Measurements from ENCODE around the gene TOPBP1. TPM values are rescaled to one million over a fixed set of nuclear protein-coding genes. Genes with fewer than 3 reads are reported as not detected.

TOPBP1 gene
- polyA plus RNA-seq, 1 donor (not counting 4 experiments of a cell fraction or from before 2014, with no cell fraction given) = 26.1 TPM

DNA sequence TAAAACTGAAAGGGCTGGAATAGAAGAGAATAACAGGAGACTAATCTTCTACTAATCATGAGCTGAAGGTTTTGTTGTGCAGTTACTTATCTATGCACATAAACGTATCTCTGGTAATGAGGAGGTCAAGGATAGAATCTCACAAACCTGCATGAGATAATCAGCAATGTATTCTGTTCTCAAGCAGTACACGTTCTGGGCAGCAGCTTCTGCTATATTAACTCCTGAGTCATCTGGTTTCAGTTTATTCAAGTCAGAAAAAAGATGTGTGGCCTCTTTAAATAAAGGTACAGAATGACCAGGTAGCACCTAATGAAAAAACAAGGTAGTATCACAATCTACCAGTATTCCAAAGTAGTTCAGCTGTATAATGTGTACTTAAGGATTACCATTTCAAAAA is 53.4 kb downstream of the TOPBP1 start:
- dilution Hi-C loops (cut with MboI; ENCODE audit: extremely low pct_ligation_motif_present, low sequenced_read_pairs) = no loop called here
- H4K20me1 ChIP-seq (ENCODE audit: control insufficient read depth, extremely low read depth, insufficient read depth, low read length) = no peaks in the 10 kb centered on the region
- H3K79me2 ChIP-seq (ENCODE audit: control insufficient read depth, insufficient read depth, low read length) = no peaks in the 10 kb centered on the region
- H3K9ac ChIP-seq (ENCODE audit: control insufficient read depth, extremely low read depth, insufficient read depth, low read length) = no peak overlapping the region
- H3K27me3 ChIP-seq (ENCODE audit: control insufficient read depth, extremely low read depth, insufficient read depth, low read length) = no peaks in the 10 kb centered on the region
- no peak overlapping the region for H3K27ac ChIP-seq (ENCODE audit: control insufficient read depth, insufficient read depth, low read length)
- no peak overlapping the region for H3K4me2 ChIP-seq (ENCODE audit: control insufficient read depth, extremely low read depth, insufficient read depth, low read depth, low read length)
- no peak for DNase-seq (ENCODE audit: low read depth, low spot score)
- H3K36me3 ChIP-seq (ENCODE audit: control insufficient read depth in 2 of 2, extremely low read depth in 1 of 2, insufficient read depth in 2 of 2, low read length in 2 of 2) = peaks cover 1 to 4% of the 10 kb centered on the region in 2 experiments
- no peaks in the 10 kb centered on the region for H3K4me1 ChIP-seq (ENCODE audit: control insufficient read depth, extremely low read depth, insufficient read depth, low read length)
- H3K9me1 ChIP-seq (ENCODE audit: control insufficient read depth, extremely low read depth, insufficient read depth, low read length) = no peaks in the 10 kb centered on the region
- H2AFZ ChIP-seq (ENCODE audit: control insufficient read depth, low read length) = no peak overlapping the region
- H3K9me3 ChIP-seq (ENCODE audit: control insufficient read depth, low read depth, low read length) = no peaks in the 10 kb centered on the region
- TF ChIP-seq EZH2 (IDR thresholded peaks at IDR 0.05; ENCODE audit: low read length) = no peak
- TF ChIP-seq, protein P1, sequence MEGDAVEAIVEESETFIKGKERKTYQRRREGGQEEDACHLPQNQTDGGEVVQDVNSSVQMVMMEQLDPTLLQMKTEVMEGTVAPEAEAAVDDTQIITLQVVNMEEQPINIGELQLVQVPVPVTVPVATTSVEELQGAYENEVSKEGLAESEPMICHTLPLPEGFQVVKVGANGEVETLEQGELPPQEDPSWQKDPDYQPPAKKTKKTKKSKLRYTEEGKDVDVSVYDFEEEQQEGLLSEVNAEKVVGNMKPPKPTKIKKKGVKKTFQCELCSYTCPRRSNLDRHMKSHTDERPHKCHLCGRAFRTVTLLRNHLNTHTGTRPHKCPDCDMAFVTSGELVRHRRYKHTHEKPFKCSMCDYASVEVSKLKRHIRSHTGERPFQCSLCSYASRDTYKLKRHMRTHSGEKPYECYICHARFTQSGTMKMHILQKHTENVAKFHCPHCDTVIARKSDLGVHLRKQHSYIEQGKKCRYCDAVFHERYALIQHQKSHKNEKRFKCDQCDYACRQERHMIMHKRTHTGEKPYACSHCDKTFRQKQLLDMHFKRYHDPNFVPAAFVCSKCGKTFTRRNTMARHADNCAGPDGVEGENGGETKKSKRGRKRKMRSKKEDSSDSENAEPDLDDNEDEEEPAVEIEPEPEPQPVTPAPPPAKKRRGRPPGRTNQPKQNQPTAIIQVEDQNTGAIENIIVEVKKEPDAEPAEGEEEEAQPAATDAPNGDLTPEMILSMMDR (optimal IDR thresholded peaks at IDR 0.05 in 1 of 3, IDR thresholded peaks at IDR 0.05 in 1 of 3, conservative IDR thresholded peaks at IDR 0.05 in 1 of 3; ENCODE audit: extremely low read depth in 1 of 3, insufficient read depth in 2 of 3, low read length in 3 of 3) = no peak
- no peak overlapping the region for H3K4me3 ChIP-seq (ENCODE audit: control insufficient read depth in 2 of 3, extremely low read depth in 1 of 3, insufficient read depth in 2 of 3, low read depth in 1 of 3, low read length in 3 of 3)
- FAIRE-seq = no peak

DNA sequence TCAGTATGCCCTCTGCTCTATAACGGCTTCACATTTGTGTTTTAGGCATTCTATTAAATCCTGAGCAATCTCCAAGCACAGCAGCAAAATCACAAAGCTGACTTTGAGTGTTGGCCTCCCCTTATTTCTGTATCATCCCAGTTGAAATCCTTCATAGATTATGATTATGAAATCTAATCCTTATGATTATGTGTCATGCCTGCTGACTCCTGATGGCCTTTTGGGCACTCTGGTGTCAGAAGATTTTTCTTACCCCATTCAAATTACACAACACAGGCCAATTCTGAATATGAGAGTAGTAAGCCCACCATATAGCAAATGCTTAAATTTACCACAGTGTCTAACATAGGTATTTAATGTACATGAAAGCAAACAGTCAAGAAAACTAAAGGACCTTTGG is 53.9 kb downstream of the TOPBP1 start:
- no peak for FAIRE-seq
- no peaks in the 10 kb centered on the region for H3K79me2 ChIP-seq (ENCODE audit: control insufficient read depth, insufficient read depth, low read length)
- H4K20me1 ChIP-seq (ENCODE audit: control insufficient read depth, extremely low read depth, insufficient read depth, low read length) = no peaks in the 10 kb centered on the region
- H3K4me3 ChIP-seq (ENCODE audit: control insufficient read depth in 2 of 3, extremely low read depth in 1 of 3, insufficient read depth in 2 of 3, low read depth in 1 of 3, low read length in 3 of 3) = no peak overlapping the region
- H3K27ac ChIP-seq (ENCODE audit: control insufficient read depth, insufficient read depth, low read length) = no peak overlapping the region
- dilution Hi-C loops (cut with MboI; ENCODE audit: extremely low pct_ligation_motif_present, low sequenced_read_pairs) = no loop called here
- no peaks in the 10 kb centered on the region for H3K9me1 ChIP-seq (ENCODE audit: control insufficient read depth, extremely low read depth, insufficient read depth, low read length)
- no peak for DNase-seq (ENCODE audit: low read depth, low spot score)
- H3K36me3 ChIP-seq (ENCODE audit: control insufficient read depth in 2 of 2, extremely low read depth in 1 of 2, insufficient read depth in 2 of 2, low read length in 2 of 2) = peaks cover 1 to 4% of the 10 kb centered on the region in 2 experiments
- no peak overlapping the region for H3K9ac ChIP-seq (ENCODE audit: control insufficient read depth, extremely low read depth, insufficient read depth, low read length)
- no peaks in the 10 kb centered on the region for H3K27me3 ChIP-seq (ENCODE audit: control insufficient read depth, extremely low read depth, insufficient read depth, low read length)
- H2AFZ ChIP-seq (ENCODE audit: control insufficient read depth, low read length) = no peak overlapping the region
- no peak overlapping the region for H3K4me2 ChIP-seq (ENCODE audit: control insufficient read depth, extremely low read depth, insufficient read depth, low read depth, low read length)
- H3K4me1 ChIP-seq (ENCODE audit: control insufficient read depth, extremely low read depth, insufficient read depth, low read length) = no peaks in the 10 kb centered on the region
- TF ChIP-seq, protein P1 (optimal IDR thresholded peaks at IDR 0.05 in 1 of 3, IDR thresholded peaks at IDR 0.05 in 1 of 3, conservative IDR thresholded peaks at IDR 0.05 in 1 of 3; ENCODE audit: extremely low read depth in 1 of 3, insufficient read depth in 2 of 3, low read length in 3 of 3) = no peak
- TF ChIP-seq EZH2 (IDR thresholded peaks at IDR 0.05; ENCODE audit: low read length) = no peak
- H3K9me3 ChIP-seq (ENCODE audit: control insufficient read depth, low read depth, low read length) = no peaks in the 10 kb centered on the region
